Thymus (tissue), 11 donors: ENCODE data around the gene ADGRF3. TPM values are rescaled to one million over a fixed set of nuclear protein-coding genes. Genes with fewer than 3 reads are reported as not detected.

ENCODE experiments used
- DNase-seq, 9 donors: peaks; one replicate each; pipeline ENCODE4 v3.0.0-alpha.2; 2013; ENCODE audit warnings: low spot score in 9 of 9, low read depth in 6 of 9, missing footprints in 1 of 9
- H3K27ac ChIP-seq, 2 donors: one replicate each; pipeline ENCODE4 v1.5.1; 2013; ENCODE audit warnings: control low read depth in 1 of 2, low read depth in 1 of 2, low read length in 1 of 2, mild to moderate bottlenecking in 1 of 2, moderate library complexity in 1 of 2
- H3K27me3 ChIP-seq, 2 donors: one replicate each; pipeline ENCODE4 v1.5.1; 2013; ENCODE audit warnings: low read length in 1 of 2; ENCODE audit not compliant: control insufficient read depth in 2 of 2, insufficient read depth in 1 of 2
- H3K36me3 ChIP-seq, 2 donors: one replicate each; pipeline ENCODE4 v1.5.1; 2013; ENCODE audit warnings: low read length in 1 of 2, mild to moderate bottlenecking in 1 of 2, moderate library complexity in 1 of 2; ENCODE audit not compliant: control insufficient read depth in 2 of 2, insufficient read depth in 2 of 2
- H3K4me1 ChIP-seq, 2 donors: one replicate each; pipeline ENCODE4 v1.5.1; 2013; ENCODE audit warnings: low read length in 2 of 2; ENCODE audit not compliant: control insufficient read depth in 2 of 2, insufficient read depth in 2 of 2
- H3K4me3 ChIP-seq, 2 donors: one replicate each; pipeline ENCODE4 v1.5.1; 2013; ENCODE audit warnings: low read length in 2 of 2, control low read depth in 1 of 2, mild to moderate bottlenecking in 1 of 2
- H3K9me3 ChIP-seq, 2 donors: one replicate each; pipeline ENCODE4 v1.5.1; 2013; ENCODE audit warnings: low read length in 1 of 2, mild to moderate bottlenecking in 1 of 2; ENCODE audit not compliant: control insufficient read depth in 2 of 2, insufficient read depth in 1 of 2
- WGBS: extraction: QIAGEN DNeasy Blood & Tissue Kit; methylation state at CpG from one replicate; pipeline ENCODE4 v1.1.7; 2013; 5-methylcytosine and 5-hydroxymethylcytosine counted together
- polyA plus RNA-seq: library from polyadenylated mRNA; stranded (reverse); fragments of 200-250 nt; gene quantifications from one replicate; pipeline ENCODE4 v1.2.3, GENCODE V29; 2013
- total RNA-seq: library from RNA; stranded (reverse); fragments of 120-200 nt; gene quantifications from one replicate; pipeline ENCODE4 v1.2.4, GENCODE V29; 2013
- donor health status: healthy.

Gene ADGRF3
- total and polyA plus RNA-seq, 2 donors: 0.33 to 0.39 TPM

DNA sequence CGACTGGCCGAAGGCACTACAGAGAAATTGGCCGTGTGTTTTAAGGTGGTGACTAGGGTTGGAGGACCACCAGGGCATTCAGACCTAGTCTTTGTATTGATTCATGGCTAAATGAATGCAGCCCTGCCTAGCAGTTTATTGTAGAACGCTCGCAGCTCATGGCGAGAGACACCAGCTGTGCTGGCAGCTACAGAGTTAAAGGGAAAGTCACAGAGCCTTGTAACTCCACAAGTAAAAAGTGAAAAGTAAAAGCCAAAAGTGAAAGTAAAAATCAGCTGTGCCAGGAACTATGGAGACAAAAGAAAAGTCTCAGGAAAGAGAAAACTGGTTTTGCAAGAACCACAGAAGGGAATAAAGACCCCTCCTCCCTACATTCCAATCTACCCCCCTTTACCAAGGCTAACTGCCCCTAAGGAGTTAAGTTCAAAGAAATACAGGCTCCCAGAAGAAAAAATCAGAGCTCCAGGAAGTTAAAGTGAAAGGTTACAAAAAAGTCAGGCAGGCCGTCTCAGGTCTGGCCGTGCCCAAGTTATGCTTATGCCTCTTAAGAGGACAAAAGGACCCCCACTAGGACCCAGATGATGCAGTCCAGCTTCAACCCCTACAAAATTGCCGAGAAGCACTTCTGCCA is 47.0 kb downstream of the ADGRF3 start:
- Histone ChIP-seq H3K27me3 (peaks cover 2 to 15% of the 10 kb centered on the region in 2 donors), H3K36me3 (no peaks in the 10 kb centered on the region), H3K27ac (peak overlapping the region; percentile 80 to 81), H3K9me3 (no peaks in the 10 kb centered on the region), H3K4me3 (peak overlapping the region; percentile 61 to 70), H3K4me1 (peaks cover 0 to 19% of the 10 kb centered on the region in 2 donors)
- WGBS: 1% methylated on average over 9 of the region's 9 CpGs
- peak; percentile 29 to 78 (median 43) for DNase-seq

DNA sequence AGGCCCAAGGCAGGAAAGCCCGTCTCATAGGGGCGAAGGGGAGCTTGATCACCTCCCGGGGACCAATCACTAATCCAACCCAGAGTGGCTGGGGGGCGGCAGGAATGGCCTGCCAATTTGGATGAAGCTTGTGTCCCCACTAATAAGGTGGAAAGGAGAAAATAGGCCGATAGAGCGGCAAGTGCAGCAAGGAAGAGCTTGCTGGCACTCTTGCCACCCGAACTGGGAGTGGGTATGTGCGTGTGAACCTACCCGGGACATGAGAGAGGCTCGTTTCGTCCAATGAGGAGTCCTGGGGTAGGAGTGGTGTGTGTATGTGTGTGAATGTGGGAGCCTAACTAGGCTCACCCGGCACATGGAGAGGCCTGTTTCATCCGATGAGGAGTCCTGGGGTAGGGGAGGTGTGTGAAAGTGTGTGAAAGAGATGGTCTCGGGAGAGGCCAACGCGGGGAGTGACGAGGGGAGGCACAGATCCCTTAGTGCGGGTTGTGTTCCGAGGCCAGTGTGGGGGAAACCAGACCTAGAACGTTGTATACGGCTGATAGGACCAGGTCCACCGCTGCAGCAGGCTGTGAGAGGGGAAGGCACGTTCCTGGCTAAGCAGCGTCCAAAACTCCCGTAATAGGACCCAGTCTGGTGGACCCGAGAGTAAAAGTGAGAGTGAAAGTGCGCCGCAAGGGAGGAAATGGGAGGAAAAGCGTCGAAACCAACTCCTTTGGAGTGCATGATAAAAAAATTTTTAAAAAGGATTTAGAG is 47.8 kb downstream of the ADGRF3 start:
- DNase-seq: peak; percentile 12 to 65 (median 31)
- H3K4me1 ChIP-seq: peaks cover 0 to 19% of the 10 kb centered on the region in 2 donors
- 3% methylated on average over 30 of the region's 30 CpGs for WGBS
- peak overlapping the region; percentile 80 to 87 for H3K27ac ChIP-seq
- no peaks in the 10 kb centered on the region for H3K36me3 ChIP-seq
- no peaks in the 10 kb centered on the region for H3K9me3 ChIP-seq
- peaks cover 2 to 15% of the 10 kb centered on the region in 2 donors for H3K27me3 ChIP-seq
- H3K4me3 ChIP-seq: peak overlapping the region; percentile 61 to 70

DNA sequence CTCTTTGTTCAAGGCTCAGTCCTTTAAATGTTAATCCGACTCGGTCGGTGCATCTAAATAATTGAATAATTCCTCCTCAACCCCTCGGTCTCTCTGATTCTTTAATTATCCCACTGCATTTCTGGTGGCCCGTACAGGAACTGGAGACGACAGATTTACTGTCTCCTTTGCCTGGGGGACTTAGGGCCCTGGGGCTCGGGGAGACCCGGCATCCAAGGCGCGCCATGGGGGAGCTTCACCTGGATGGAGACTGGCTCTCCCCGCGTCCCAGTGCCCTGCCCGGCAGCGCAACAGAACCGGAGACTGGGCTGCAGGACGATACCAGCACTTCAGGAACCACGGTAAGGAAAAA is 48.3 kb downstream of the ADGRF3 start:
- Histone ChIP-seq H3K4me3 (peak overlapping the region; percentile 61 to 70), H3K4me1 (peaks cover 0 to 19% of the 10 kb centered on the region in 2 donors), H3K27me3 (peaks cover 2 to 15% of the 10 kb centered on the region in 2 donors), H3K36me3 (no peaks in the 10 kb centered on the region), H3K27ac (peak overlapping the region; percentile 80 to 87), H3K9me3 (no peaks in the 10 kb centered on the region)
- 25% methylated on average over 17 of the region's 17 CpGs for WGBS
- peak in 1 of 9 donors; percentile 6 for DNase-seq

- no peak overlapping the region for H3K4me3 ChIP-seq
- peaks cover 2 to 15% of the 10 kb centered on the region in 2 donors for H3K27me3 ChIP-seq
- no peaks in the 10 kb centered on the region for H3K36me3 ChIP-seq
- peaks cover 0 to 19% of the 10 kb centered on the region in 2 donors for H3K4me1 ChIP-seq
- H3K27ac ChIP-seq: no peak overlapping the region
- no peaks in the 10 kb centered on the region for H3K9me3 ChIP-seq
- 92% methylated on average over 3 of the region's 3 CpGs for WGBS
- DNase-seq: no peak
These were observed 49.5 kb downstream of the ADGRF3 start for GRCh38 chr2:26297061-26297460.

GRCh38 chr2:26295511-26295910 is 51.1 kb downstream of the ADGRF3 start:
- no peak for DNase-seq
- Histone ChIP-seq H3K9me3 (no peaks in the 10 kb centered on the region), H3K27me3 (peaks cover 2 to 15% of the 10 kb centered on the region in 2 donors), H3K36me3 (no peaks in the 10 kb centered on the region), H3K4me3 (no peak overlapping the region), H3K27ac (no peak overlapping the region), H3K4me1 (peaks cover 0 to 17% of the 10 kb centered on the region in 2 donors)
- 94% methylated on average over 1 of the region's 1 CpG for WGBS

DNA sequence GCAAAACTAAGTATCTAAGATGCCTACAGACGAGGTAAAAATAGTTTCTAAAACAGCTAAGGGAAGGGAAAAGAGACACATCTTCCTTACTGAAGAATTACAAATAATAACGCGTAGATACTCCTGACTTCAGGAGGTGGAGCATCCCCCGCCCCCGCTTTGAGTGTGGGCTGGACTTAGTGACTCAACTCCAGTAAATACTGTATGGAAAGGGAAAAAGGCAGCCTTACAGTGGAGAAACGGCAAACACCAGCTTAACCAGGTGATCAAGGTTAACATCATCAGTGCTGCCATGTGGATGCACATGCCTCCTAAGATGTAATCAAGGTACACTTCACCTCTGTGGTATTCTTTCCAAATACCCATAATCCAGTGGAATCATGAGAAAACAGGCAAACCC is 53.9 kb downstream of the ADGRF3 start:
- H3K27me3 ChIP-seq: peaks cover 0 to 5% of the 10 kb centered on the region in 2 donors
- no peak overlapping the region for H3K4me3 ChIP-seq
- DNase-seq: no peak
- no peaks in the 10 kb centered on the region for H3K4me1 ChIP-seq
- peaks cover 3 to 6% of the 10 kb centered on the region in 2 donors for H3K36me3 ChIP-seq
- WGBS: 97% methylated on average over 6 of the region's 6 CpGs
- H3K27ac ChIP-seq: no peak overlapping the region
- no peaks in the 10 kb centered on the region for H3K9me3 ChIP-seq

- H3K9me3 ChIP-seq: no peaks in the 10 kb centered on the region
- H3K36me3 ChIP-seq: peaks cover 11 to 16% of the 10 kb centered on the region in 2 donors
- H3K27ac ChIP-seq: no peak overlapping the region
- WGBS: 94% methylated on average over 1 of the region's 1 CpG
- no peak overlapping the region for H3K4me3 ChIP-seq
- no peaks in the 10 kb centered on the region for H3K27me3 ChIP-seq
- no peak for DNase-seq
- H3K4me1 ChIP-seq: no peaks in the 10 kb centered on the region
These were observed 56.6 kb downstream of the ADGRF3 start for GRCh38 chr2:26290001-26290400.

- H3K4me1 ChIP-seq: no peaks in the 10 kb centered on the region
- 98% methylated on average over 3 of the region's 3 CpGs for WGBS
- no peak overlapping the region for H3K4me3 ChIP-seq
- H3K9me3 ChIP-seq: no peaks in the 10 kb centered on the region
- H3K27me3 ChIP-seq: no peaks in the 10 kb centered on the region
- peaks cover 24 to 41% of the 10 kb centered on the region in 2 donors for H3K36me3 ChIP-seq
- H3K27ac ChIP-seq: no peak overlapping the region
- no peak for DNase-seq
These were observed 60.7 kb downstream of the ADGRF3 start for GRCh38 chr2:26285931-26286330.

DNA sequence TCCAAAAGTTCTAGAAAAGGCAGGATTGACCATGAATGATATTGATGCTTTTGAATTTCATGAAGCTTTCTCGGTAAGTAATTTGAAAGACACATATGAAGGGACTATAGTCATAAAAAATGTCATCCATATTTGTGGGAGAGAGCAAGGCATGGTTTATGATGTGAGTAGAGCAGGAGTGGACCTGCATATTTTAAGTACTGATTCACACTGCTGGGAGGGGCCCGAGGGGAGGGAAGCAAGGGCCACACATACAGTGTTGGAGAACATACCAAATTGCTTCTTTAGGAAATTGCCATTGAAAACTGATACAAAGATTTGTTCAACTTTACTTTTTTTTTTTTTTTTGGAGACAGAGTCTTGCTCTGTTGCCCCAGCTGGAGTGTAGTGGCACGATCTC is 62.5 kb downstream of the ADGRF3 start:
- WGBS: 98% methylated on average over 3 of the region's 3 CpGs
- DNase-seq: no peak
- H3K27ac ChIP-seq: no peak overlapping the region
- no peaks in the 10 kb centered on the region for H3K27me3 ChIP-seq
- H3K4me1 ChIP-seq: no peaks in the 10 kb centered on the region
- no peaks in the 10 kb centered on the region for H3K9me3 ChIP-seq
- H3K36me3 ChIP-seq: peaks cover 32 to 53% of the 10 kb centered on the region in 2 donors
- no peak overlapping the region for H3K4me3 ChIP-seq
